Breast epithelium (tissue), 4 donors: Measurements from ENCODE around the gene MRPL21. TPM values are rescaled to one million over a fixed set of nuclear protein-coding genes. Genes with fewer than 3 reads are reported as not detected.

Experiments
- DNase-seq, 2 donors: peaks; one replicate each; pipeline ENCODE4 v3.0.0-alpha.2; 2019; ENCODE audit warnings: low spot score in 2 of 2
- H3K27ac ChIP-seq, 2 donors: fragments of 200-600 bp; sonication (generic) in 1 of 2; one replicate each; pipeline ENCODE4 v1.5.1; 2016 to 2019; ENCODE audit warnings: mild to moderate bottlenecking in 1 of 2
- H3K27me3 ChIP-seq, 2 donors: fragments of 200-600 bp; sonication (generic) in 1 of 2; one replicate each; pipeline versions ENCODE4 v1.5.1 to v1.6.0; 2017 to 2019; ENCODE audit warnings: control low read depth in 1 of 2, mild to moderate bottlenecking in 1 of 2
- H3K36me3 ChIP-seq: fragments of 200-600 bp; one replicate; pipeline ENCODE4 v1.5.1; 2019
- H3K4me1 ChIP-seq, 2 donors: fragments of 200-600 bp; sonication (generic); one replicate each; pipeline ENCODE4 v1.5.1; 2016 to 2019; ENCODE audit warnings: control low read depth in 1 of 2
- H3K4me3 ChIP-seq, 3 donors: fragments of 200-600 bp; sonication (generic); 1 replicate in 2 of 3; 2 replicates in 1 of 3; pipeline ENCODE4 v1.5.1; 2016 to 2019; ENCODE audit warnings: mild to moderate bottlenecking in 3 of 3, moderate library complexity in 2 of 3
- H3K9me3 ChIP-seq, 2 donors: fragments of 200-600 bp; sonication (generic) in 1 of 2; one replicate each; pipeline ENCODE4 v1.5.1; 2016 to 2019; ENCODE audit warnings: control low read depth in 1 of 2
- CTCF ChIP-seq, 3 donors: fragments of 450-650 bp; IDR thresholded peaks; one replicate each; pipeline ENCODE4 v1.5.1; 2016 to 2017; ENCODE audit warnings: antibody characterized with exemption in 3 of 3, mild to moderate bottlenecking in 3 of 3, moderate library complexity in 3 of 3
- POLR2A ChIP-seq: fragments of 450-650 bp; IDR thresholded peaks from one replicate; pipeline ENCODE4 v1.6.1; 2016; ENCODE audit warnings: antibody characterized with exemption, mild to moderate bottlenecking, moderate library complexity
- POLR2AphosphoS5 ChIP-seq, 3 donors: sonication (generic); formaldehyde crosslinking; IDR thresholded peaks; one replicate each; pipeline ENCODE4 v1.6.1; 2017; ENCODE audit warnings: antibody characterized with exemption in 3 of 3
- intact Hi-C: fragments of 100-400 bp; cut with DNase I; formaldehyde crosslinking; loops from one replicate; pipeline ENCODE4 v1.15.1; 2023; ENCODE audit warnings: low total_unique reads
- total RNA-seq, 3 donors: library from RNA; depleted of rRNA; stranded (reverse); fragments of >200 nt; gene quantifications; one replicate each; pipeline ENCODE4 v1.1.0, GENCODE V29; 2016

MRPL21 gene
- 10 to 100 TPM; 44.3 to 89.1 (median 51.7) TPM for total RNA-seq

DNA sequence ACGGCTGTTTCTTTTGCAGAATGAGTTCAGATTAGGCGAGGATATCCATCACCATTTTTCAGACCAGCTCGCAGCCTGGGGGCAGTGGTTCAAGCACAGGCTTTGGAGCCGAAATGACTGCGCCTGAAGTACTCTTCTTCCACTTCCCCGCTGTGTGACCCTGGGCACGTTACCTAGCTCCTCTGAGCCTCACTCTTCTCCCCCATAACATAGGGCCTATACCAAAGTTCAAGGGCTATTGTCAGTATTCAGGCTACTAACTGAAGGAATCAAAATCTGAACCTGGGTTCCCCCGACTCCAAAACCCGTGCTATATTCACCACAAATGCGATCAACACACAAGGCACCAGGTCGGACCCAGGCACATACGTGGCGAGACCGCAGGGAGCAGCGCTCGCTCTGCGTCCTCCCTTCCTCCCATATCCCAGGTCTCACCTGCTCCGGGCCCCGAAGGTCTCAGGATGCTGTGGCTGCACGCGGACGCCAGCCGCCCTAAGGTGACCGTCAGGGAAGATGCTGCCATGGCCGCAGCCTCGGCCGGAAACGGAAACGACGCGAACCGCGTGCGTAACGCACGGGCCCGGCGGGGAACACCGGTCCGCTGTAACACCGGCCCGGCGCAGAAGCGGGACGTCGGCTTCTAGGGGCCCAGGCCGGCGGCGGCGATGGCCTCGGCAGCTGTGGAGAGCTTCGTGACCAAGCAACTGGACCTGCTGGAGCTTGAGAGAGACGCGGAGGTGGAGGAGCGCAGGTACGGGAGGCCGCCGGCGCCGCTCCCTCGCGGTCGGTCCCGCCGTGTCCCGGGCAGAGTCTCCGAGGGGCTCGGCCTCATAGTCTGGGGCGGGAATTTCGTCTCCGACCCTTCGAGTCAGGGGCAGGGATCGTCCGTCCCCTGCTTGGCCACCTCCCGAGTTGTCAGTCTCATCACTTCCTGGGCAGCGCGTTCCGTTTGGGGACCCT is at the start of gene MRPL21, which contains the start of gene IGHMBP2:
Gene MRPL21 (minus strand): TSS at position 545 of the 960 bp plus-strand sequence. CDS start 22 bp downstream, at position 523.
Gene IGHMBP2 (plus strand): TSS at position 604 of the 960 bp plus-strand sequence. CDS start 62 bp downstream, at position 666.
- Histone ChIP-seq H3K9me3 (no peaks in the 10 kb centered on the region), H3K36me3 (no peaks in the 10 kb centered on the region), H3K4me3 (peak within 1 kb of the TSS; percentile 82 to 90 (median 87)), H3K4me1 (peaks cover 4 to 25% of the 10 kb centered on the region in 2 donors), H3K27ac (peak within 1 kb of the TSS; percentile 87 to 88), H3K27me3 (no peaks in the 10 kb centered on the region)
- intact Hi-C loops: no loop called here
- peak; percentile 74 to 84 for DNase-seq
- TF ChIP-seq CTCF (IDR thresholded peaks at IDR 0.05) (no peak), POLR2AphosphoS5 (IDR thresholded peaks at IDR 0.05) (peak; percentile 89 to 94 (median 92)), POLR2A (peak; percentile 51)

- Histone ChIP-seq H3K36me3 (no peaks in the 10 kb centered on the region), H3K27me3 (no peaks in the 10 kb centered on the region), H3K4me1 (no peaks in the 10 kb centered on the region), H3K4me3 (no peak overlapping the region), H3K9me3 (no peaks in the 10 kb centered on the region), H3K27ac (no peak overlapping the region)
- DNase-seq: no peak
- TF ChIP-seq CTCF (IDR thresholded peaks at IDR 0.05) (no peak), POLR2AphosphoS5 (IDR thresholded peaks at IDR 0.05) (no peak), POLR2A (no peak)
- intact Hi-C loops: no loop called here
Measured at GRCh38 chr11:68950762-68951161, 47.1 kb upstream of the MRPL21 start.

DNA sequence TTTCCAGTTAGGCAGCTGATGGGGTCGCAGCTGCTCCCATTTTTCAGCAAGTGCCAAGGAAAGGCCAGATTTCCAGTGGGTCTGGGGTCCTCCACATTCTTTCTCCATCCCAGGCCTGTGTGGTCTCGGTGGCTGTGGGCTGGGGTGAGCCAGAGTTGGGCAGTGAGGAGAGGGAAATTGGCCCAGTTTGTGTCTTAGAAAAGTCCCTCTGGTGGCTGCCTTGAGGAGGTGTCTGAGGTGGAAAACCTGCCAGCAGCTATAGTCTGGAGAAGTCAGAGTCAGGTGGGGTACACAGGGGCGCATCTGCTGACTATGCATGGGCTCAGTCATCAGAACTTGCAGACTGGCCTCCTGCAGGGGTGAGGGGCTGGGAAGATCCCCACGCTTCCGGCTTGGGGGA is 46.6 kb upstream of the MRPL21 start:
- TF ChIP-seq POLR2AphosphoS5 (IDR thresholded peaks at IDR 0.05): no peak
- TF ChIP-seq CTCF (IDR thresholded peaks at IDR 0.05): no peak
- TF ChIP-seq POLR2A: no peak
- Histone ChIP-seq H3K4me3 (no peak overlapping the region), H3K27ac (no peak overlapping the region), H3K27me3 (no peaks in the 10 kb centered on the region), H3K4me1 (no peaks in the 10 kb centered on the region), H3K9me3 (no peaks in the 10 kb centered on the region), H3K36me3 (no peaks in the 10 kb centered on the region)
- intact Hi-C loops: no loop called here
- DNase-seq: no peak

- H3K4me1 ChIP-seq: no peaks in the 10 kb centered on the region
- no peaks in the 10 kb centered on the region for H3K27me3 ChIP-seq
- DNase-seq: no peak
- no peak for TF ChIP-seq POLR2A
- TF ChIP-seq CTCF (IDR thresholded peaks at IDR 0.05): no peak
- intact Hi-C loops: no loop called here
- no peak overlapping the region for H3K27ac ChIP-seq
- H3K9me3 ChIP-seq: no peaks in the 10 kb centered on the region
- no peak overlapping the region for H3K4me3 ChIP-seq
- no peaks in the 10 kb centered on the region for H3K36me3 ChIP-seq
Measured at GRCh38 chr11:68948935-68949334, 45.3 kb upstream of the MRPL21 start.

- no peak for TF ChIP-seq POLR2AphosphoS5 (IDR thresholded peaks at IDR 0.05)
- TF ChIP-seq POLR2A: no peak
- TF ChIP-seq CTCF (IDR thresholded peaks at IDR 0.05): no peak
- DNase-seq: no peak
- Histone ChIP-seq H3K4me3 (no peak overlapping the region), H3K36me3 (no peaks in the 10 kb centered on the region), H3K27me3 (no peaks in the 10 kb centered on the region), H3K27ac (no peak overlapping the region), H3K4me1 (no peaks in the 10 kb centered on the region), H3K9me3 (no peaks in the 10 kb centered on the region)
- intact Hi-C loops: no loop called here
Measured at GRCh38 chr11:68948496-68948895, 44.9 kb upstream of the MRPL21 start.
